ENCODE measurements around the gene GTF2H2C. TPM values are rescaled to one million over a fixed set of nuclear protein-coding genes. Genes with fewer than 3 reads are reported as not detected.

Gene GTF2H2C
- total RNA-seq, 1 experiment from 2014 or later: 51.3 TPM

- no peak for TF ChIP-seq ZNF532 (CRISPR knock-in tag; IDR thresholded peaks at IDR 0.05; ENCODE audit: borderline replicate concordance)
These were observed 34.5 kb upstream of the GTF2H2C start (continued) for GRCh38 chr5:69525490-69525889.

- no peak overlapping the region for H3K4me3 Mint-ChIP-seq
- ATAC-seq: no peak
- ChIA-PET CTCF (no interaction called here), POLR2A (no interaction called here)
- H3K27ac Mint-ChIP-seq: no peak overlapping the region
- peaks cover 37% of the 10 kb centered on the region for H3K4me1 Mint-ChIP-seq
- no peak for DNase-seq (ENCODE audit: low spot score)
- no peaks in the 10 kb centered on the region for H3K9me3 Mint-ChIP-seq
- H3K36me3 Mint-ChIP-seq: peaks cover 19% of the 10 kb centered on the region
- H3K27me3 Mint-ChIP-seq (ENCODE audit: low read depth): no peaks in the 10 kb centered on the region
- TF ChIP-seq ATF6 (CRISPR knock-in tag; IDR thresholded peaks at IDR 0.05): no peak
- no peak for TF ChIP-seq ETV6 (CRISPR knock-in tag; IDR thresholded peaks at IDR 0.05)
- no peak for TF ChIP-seq E2F5 (CRISPR knock-in tag; IDR thresholded peaks at IDR 0.05)
- no peak for TF ChIP-seq NR2C2 (CRISPR knock-in tag; IDR thresholded peaks at IDR 0.05)
- no peak for TF ChIP-seq SMAD3 (CRISPR knock-in tag; IDR thresholded peaks at IDR 0.05; ENCODE audit: borderline replicate concordance)
- TF ChIP-seq ZNF532 (CRISPR knock-in tag; IDR thresholded peaks at IDR 0.05; ENCODE audit: borderline replicate concordance): no peak
- no peak for TF ChIP-seq AFF4 (CRISPR knock-in tag; IDR thresholded peaks at IDR 0.05; ENCODE audit: borderline replicate concordance)
- no peak for TF ChIP-seq NFYB (CRISPR knock-in tag; conservative IDR thresholded peaks at IDR 0.05; ENCODE audit: low read depth)
- TF ChIP-seq FOXP1 (CRISPR knock-in tag; IDR thresholded peaks at IDR 0.05; ENCODE audit: borderline replicate concordance): no peak
- TF ChIP-seq ZNF138 (CRISPR knock-in tag; conservative IDR thresholded peaks at IDR 0.05): no peak
- no peak for TF ChIP-seq JUN (CRISPR knock-in tag; IDR thresholded peaks at IDR 0.05)
- no peak for TF ChIP-seq ZNF396 (CRISPR knock-in tag; IDR thresholded peaks at IDR 0.05; ENCODE audit: borderline replicate concordance)
- no peak for TF ChIP-seq HMGA2 (CRISPR knock-in tag; IDR thresholded peaks at IDR 0.05)
- no peak for TF ChIP-seq MYBL2 (CRISPR knock-in tag; IDR thresholded peaks at IDR 0.05)
- no peak for TF ChIP-seq ARID4B (CRISPR knock-in tag; IDR thresholded peaks at IDR 0.05; ENCODE audit: borderline replicate concordance)
- TF ChIP-seq RORB (CRISPR knock-in tag; IDR thresholded peaks at IDR 0.05): no peak
These were observed 33.3 kb upstream of the GTF2H2C start for GRCh38 chr5:69526660-69527059.
